Measurements from ENCODE around the gene NT5DC3.

The NT5DC3 gene

DNA sequence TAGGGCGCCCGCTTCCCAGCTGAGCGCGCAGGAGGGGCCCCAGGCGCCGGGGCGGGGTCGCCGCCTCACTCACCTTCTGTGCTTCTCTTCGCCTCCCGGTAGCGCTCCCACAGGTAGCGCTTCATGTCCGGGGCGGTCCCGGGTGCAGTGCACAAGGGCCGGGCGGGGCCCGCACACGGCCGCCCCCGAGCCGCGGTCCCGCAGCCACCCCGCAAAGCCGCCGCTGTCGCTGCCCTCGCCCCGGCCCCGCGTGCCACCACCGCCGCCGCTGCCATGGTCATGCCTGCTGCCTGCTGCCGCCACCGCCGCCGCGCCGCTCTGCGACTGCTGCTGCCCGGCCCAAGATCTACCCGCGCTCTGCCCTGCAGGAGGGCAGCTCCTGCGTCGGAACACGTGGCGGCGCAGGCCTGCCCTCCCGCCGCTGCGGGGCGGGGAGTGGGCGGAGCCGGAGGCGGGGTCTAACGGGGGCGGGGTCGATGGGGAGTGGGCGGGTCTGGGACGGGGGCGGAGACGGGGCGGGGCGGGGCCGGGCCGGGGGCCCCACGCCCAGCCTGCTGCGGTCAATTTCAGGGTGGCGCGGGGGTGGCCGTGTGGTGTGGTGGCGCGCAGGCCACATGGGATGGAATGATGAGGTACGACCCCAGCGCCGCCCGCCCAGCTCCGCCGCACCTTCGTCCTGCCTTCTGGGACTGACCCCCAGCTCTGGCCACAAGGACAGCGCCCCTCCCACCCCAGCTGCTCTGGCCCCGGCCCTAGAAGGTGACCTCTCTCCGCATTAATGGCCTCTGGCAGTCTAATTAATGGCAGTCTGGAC, at the start of gene NT5DC3:
NT5DC3 (minus strand) TSS at position 359 of the 814 bp plus-strand sequence; CDS start at position 281, 78 bp downstream.
- peak; percentile 82 for DNase-seq (ENCODE audit: low read depth)

DNA sequence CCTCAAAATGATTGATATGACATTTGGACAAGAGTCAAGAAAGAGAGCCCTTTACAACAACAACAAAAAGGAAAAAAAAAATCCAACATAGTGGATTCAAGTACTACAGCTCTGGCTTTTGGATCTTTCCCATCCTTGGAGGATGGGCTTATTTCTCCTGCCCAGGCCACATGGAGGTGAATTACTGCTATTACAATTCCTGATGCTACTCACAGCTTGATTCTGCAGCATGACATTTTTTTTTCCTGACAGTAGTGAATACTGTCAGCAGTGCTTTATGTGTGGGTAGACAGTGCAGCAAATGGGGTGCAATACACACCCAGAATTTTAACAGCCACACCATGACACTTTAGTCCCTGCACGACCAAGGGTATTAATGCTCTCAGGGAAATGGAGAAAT, 46.7 kb upstream of the NT5DC3 start:
- no peak for DNase-seq (ENCODE audit: low read depth)

DNA sequence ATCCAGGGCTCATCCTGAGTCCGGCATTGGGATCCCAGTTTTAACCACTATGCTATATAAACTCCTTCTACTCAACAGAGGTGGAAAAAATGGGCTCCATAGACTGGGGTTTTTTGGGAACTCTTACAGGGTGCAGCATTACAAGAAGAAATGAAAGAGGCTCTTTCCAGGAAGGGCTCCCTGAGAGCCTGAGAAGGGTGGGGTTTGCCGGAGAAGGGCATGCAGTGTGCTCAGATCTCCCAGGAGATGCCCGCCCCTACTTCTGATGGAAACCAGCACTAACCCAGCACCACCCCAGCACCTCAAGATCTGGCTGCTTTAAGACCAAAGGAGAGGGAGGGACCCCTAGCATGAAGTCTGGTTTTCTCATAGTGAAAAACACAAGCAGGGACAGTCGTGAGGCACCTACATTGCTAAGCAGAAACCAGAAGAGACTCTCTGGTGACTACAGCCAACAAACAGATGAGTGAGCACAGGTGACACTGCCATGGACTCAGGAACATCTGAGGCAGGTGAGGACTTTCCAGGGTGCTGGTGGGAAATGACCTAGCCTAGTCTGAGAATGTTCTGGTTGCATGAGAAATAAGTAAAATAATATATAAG, 45.3 kb upstream of the NT5DC3 start:
- no peak for DNase-seq (ENCODE audit: low read depth)

DNA sequence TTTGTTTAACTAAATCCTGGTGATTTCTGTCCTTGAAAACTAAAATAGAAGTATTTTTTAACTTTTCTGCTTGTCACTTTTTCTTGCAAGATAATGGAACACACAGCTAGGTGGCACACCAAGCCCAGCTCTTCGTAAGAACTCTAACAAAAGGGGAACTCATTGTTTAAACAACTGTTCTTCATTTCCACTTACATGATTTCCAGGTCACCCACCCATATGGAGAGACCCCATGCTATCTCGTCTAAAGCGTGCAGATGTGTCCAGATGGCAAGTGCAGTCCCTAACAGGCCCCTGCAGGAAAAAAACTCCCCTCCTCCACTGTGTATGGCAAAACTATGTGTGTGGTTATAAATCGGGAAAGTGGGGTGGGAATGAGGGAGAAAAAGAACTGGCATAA, 43.3 kb upstream of the NT5DC3 start:
- DNase-seq (ENCODE audit: low read depth): peak; percentile 62

DNA sequence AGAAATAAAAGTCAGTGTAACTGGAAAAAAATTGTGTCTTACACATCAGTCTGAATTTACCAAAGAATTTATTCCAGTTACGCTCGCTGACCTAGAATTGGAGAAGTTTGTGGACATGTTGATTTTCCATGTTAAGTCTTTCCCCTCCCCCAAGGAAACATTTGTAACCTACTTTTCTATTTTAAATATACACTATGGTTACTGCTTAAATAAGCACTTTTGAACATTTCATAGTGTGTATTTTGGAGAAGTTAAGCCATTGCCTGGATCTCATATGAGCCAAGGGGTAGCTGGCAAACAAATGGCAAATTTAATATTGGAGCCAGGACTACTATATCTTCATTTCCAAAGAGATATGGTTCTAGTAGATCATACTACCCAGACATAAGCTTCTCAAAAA, 42.9 kb upstream of the NT5DC3 start:
- no peak for DNase-seq (ENCODE audit: low read depth)

DNA sequence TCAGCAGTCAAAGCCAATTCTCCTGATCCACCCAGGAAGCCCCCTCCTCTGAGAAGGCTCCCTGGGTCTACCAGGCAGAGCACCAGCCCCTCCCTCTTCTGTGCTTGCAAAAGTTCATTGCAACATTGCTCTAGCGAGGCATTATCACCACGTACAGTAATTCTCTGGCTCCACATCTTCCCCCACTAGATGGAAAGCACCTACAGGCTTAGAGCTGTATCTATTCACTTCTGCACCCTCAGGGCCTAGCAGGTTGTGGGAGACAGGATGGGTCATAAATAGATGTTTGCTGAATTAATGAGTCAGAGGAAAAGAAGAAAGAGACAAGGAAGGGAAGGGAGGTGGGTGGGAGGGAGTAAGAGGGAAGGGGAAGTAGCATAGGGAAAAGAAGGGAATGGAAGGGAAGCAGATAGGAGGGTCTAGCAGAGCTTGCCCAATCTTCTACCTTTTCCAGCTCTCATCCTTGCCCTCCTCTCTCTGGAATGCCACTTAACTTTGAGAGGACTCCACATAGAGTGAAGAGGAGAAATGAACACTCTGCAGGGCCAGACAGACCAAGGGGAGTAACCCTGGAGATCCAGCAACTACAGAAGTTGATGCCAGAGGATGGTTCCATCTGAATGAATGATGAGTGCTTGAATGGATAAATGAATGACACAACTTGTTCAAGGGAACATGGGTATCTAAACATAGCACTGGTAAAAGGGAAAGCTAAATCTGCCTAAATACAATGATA, 42.0 kb upstream of the NT5DC3 start:
- no peak for DNase-seq (ENCODE audit: low read depth)

DNA sequence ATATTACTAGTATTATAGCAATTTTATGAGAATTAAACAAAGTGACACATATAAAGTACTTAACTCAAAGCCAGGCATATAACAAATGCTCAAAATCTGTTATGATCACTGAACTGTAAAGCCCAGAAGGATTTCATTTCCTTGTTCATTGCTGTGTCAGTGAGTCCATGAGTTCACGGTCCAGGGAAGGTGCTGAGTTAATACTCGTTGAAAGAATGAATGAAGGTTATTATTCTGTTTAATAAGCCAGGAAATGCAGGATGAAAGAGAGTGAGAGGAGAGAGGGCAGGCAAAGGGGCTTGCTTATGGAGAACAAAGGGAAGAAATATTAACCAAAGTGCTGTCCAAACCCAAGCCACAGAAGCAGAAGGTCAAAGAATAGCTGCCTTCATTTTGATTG, 40.2 kb upstream of the NT5DC3 start:
- no peak for DNase-seq (ENCODE audit: low read depth)

DNA sequence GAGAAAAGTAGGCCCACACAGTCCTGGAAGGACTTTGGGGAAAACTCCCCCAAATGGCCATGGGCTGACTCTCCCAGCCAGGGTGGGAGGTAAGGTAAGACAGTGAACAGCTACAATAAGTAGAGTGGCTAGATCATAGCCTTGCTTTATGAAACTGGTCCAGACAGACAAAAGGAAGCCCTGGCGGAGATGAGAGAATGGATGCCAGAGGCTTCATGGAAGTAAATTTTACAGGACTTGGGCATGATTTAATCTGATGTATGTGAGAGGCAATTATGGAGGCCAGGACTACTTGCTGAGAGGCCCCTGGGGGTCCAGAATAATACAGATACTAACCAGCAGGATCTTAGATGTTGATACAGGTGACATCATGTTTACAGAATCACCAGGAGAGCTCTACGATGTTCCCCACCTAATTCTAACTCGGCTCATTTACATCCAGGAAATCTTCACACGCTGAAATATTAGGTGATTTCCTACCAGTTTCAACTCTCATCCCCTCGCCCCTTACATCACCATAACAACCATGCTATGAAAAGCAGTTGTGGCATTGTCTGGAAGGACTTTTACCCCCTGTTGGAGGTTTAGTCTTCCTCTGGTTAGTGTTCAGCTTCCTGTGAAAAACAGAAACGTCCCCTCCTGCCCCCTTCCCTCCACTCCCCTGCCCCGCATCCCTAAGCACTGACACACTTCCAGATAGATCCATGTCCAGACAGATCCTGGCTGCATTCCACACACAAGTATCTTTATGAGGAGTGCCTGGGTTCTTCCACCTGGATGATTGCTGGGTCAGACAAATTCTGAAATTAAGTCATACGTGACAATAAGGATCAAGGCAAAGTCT, 39.5 kb upstream of the NT5DC3 start:
- no peak for DNase-seq (ENCODE audit: low read depth)

DNA sequence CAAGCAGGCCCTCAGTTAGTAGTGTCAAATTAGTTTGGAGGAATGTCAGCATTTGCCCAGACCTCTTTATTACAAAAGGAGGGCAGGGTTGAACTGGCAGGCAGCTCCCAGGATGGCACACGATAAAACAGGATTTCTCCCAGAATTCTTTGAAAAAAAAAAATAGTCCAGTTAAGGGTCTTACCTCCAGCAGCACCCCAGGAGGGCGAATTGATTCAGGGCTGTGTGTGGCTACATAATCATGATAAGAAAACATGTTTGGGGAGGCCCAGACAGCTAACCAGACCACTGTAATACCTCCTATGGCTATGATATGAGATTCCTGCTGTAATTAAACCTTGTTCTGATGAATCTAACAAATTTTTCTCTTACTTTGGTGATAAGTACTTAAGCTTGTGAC, 38.8 kb upstream of the NT5DC3 start:
- DNase-seq (ENCODE audit: low read depth): no peak

DNA sequence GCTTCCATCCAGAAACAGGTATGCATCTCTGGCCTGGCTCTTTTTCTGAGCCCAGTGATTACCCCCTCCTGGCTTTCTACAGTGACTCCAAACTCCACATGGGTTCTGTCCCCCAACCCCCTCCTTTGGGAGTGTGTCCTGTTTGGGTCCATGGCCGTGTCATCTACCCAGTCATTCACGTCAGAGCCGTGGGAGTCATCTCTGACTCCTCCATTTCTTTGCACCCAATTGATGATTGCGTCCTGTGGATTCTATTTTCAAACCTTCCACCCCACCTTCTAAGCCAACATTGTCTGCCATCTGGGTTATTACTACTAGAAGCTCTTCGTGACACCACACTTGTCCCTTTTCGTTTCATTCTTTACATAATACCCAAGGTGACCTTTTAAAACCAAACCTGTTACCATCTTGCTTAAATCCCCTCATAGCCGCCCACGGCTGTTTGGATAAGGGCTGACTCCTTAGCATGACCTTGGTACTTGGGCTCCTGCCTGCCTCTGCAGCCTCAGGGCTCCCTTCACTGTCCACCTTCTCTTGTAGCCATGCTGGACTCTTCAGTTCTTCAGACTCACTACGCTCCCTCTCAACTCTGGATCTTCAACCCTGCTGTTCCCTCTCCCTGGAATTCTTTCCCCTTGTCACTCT, 38.1 kb upstream of the NT5DC3 start:
- DNase-seq (ENCODE audit: low read depth): no peak

DNA sequence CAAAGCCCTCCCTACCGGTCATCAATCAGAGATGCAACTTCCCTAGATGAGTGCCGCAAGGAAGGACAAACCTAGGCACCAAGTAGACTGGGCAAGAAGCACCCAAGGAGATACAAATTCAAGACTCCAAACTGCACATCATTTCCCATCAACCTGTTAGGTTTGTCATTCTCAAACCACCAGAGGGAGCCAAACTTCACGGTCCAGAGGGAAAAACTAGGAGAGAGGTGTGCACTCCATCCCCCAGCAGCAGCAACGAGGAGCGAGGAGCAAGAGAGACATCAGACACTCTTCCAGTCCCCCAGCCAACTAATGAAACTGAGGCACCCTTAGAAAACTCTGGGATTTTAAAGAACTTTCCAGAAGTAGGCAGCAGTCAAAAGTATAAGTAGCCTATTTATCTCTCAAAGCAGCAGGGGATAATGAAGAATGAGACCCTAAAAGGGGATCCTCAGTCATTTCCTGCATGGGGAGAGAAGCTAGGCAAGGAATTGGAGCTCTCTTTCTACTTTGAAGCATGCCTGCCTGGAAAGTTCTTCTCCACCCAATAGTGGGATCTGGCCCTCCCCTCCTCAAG, 37.0 kb upstream of the NT5DC3 start:
- DNase-seq (ENCODE audit: low read depth): peak; percentile 49

DNA sequence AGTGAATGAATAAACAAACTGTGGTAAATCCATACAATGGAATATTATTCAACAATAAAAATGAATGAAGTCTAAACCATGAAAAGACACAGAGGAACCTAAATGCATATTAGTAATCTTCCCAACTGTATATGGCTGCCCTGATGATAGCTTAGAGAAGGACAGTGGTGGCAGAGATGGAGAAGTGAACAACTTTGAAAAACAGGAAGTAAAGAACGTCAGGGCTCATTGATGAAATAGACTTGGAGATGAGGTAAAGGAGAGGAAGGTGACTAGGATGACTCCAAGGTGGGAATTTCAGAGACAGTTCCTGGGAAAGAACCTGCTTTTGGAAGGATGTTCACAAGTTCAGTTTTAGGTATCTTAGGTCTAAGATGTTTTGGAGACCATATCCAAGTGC, 36.3 kb upstream of the NT5DC3 start:
- DNase-seq (ENCODE audit: low read depth): no peak

DNA sequence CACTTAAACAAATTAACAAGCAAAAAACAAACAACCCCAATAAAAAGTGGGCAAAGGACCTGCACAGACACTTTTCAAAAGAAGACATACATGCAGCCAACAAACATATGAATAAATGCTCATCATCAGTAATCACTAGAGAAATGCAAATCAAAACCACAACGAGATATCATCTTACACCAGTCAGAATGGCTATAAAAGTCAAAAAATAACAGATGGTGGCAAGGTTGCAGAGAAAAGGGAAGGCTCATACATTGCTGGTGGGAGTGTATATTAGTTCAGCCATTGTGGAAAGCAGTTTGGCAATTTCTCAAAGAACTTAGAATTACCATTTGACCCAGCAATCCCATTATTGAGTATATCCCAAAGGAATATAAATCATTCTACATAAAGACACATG, 34.6 kb upstream of the NT5DC3 start:
- no peak for DNase-seq (ENCODE audit: low read depth)

DNA sequence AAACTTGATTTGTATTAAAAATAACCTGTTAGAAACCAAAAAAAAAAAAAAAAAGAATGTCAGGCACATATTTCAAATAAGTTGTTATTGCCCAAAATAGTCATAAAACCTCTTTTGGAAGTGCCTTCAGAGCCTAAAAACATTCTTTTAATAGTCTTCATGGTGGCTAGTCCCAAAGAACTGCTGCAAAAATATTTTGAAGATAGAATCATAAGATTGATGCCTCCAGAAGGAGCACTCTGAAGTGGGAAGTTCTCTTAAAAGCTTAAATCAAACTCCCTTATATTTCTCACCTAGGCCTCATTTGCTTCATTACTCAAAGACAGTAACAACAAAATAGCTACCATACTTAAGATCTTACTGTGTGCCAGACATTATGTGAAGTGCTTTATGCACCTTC, 27.2 kb upstream of the NT5DC3 start:
- no peak for DNase-seq (ENCODE audit: low read depth)

DNA sequence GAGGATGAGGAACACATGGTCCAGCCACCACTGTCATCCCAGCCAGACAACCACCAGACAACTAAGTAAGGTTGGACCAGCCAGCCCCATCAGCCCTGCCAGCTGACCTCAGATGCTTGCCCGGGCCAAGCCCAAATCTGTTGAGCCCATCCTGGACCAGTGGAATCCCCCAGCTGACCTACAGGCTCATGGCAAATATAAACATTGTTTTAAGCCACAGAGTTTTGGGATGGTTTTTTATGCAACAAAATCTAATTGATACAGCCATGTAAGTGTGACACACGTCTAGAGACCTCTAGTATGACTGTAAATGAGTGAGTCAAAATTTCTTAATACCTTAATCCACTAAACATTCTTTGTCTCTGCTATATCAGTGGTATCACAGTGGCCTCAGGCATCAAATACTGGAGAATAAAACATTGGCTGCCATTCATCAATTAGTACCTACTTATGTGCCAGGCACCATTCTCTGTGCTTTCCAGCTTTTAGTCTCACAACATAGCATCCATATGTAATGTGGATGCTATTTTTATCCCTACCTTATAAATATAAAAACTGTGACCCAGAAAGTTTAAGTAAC, 24.2 kb upstream of the NT5DC3 start:
- DNase-seq (ENCODE audit: low read depth): no peak

DNA sequence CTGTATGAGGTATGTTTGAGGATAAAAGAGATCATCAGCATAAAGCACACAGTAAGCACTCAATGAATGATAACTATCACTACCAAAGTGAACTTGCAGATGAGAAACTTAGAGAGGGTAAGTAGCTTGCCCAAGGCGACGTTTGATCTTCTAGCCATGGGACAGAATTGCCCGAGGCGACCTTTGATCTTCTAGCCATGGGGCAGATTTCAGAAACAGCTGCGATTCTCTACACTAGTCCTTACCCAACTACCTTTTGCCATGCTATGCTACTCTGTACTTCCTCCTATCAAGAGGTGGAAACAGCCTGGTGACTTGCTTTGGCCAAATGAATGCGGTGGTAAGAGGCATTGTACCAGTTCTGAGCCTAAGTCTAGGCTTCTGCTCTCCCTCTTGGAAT, 23.7 kb upstream of the NT5DC3 start:
- DNase-seq (ENCODE audit: low read depth): no peak

DNA sequence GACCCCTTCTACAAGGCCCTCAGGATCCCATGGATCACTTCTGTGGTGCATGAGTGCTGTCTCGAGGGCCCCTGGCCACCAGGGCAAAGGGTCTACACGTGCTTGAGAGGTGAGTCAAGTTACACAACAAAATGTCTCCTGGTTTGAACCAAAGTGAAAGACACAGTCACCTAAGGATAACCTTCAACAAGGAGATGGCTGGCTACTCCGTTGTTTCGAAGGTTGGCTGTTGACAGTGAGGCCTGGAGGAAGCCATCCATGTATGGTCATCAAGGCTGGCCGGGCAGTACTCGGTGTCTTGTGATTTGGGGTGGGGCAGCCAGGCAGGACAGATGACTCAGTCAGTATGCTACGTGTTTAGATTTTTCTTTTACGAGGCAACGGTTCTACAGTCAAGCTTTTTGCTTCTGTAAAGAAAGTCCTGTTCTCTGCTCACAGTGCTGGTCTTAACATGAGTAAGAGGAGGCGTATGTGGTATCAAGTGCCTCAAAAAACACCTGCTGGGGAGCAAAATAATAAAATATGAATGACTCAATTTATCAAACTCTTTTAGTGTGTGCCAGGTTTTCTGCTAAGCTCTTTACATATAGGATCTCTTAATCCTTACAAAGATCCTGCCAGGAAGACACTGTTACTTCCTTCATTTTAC, 18.0 kb upstream of the NT5DC3 start:
- peak; percentile 92 for DNase-seq (ENCODE audit: low read depth)

DNA sequence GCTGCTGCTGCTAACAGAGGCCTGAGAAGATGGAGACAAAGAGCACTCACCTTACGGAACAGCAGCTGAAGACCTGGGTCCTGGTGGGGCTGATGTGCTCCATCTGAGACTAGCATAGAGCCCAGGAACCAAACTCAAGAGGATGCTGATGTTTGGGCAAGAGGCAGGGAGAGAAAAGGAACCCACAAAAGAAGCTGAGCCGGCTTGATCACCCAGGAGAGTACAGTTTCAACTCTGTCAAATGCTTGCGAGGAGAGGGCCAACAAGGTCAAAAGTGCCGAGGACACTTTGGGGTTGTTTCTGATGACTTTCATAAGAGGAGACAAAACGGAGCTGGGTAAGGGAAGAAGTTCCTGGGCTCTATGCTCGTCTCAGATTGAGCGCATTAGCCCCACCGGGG, 17.3 kb upstream of the NT5DC3 start:
- DNase-seq (ENCODE audit: low read depth): no peak

DNA sequence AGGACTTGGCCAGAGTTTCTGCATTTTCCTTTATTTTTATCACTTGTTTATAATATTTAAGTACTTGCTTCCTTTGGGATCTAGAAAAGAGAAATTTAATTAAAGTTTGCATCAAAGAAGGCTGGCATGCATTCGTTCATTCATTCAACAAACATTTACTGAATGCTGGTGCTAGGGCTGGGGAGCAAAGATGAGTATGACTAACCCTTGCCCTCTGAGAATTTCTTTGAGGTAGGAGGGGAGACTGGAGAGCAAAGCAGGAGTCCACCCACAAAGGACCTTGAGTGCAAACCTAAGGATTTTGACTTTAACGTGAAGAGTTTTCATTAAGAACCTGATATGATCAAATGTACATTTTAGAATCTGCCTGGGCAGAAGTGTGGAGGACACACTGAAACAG, 16.1 kb upstream of the NT5DC3 start:
- no peak for DNase-seq (ENCODE audit: low read depth)

DNA sequence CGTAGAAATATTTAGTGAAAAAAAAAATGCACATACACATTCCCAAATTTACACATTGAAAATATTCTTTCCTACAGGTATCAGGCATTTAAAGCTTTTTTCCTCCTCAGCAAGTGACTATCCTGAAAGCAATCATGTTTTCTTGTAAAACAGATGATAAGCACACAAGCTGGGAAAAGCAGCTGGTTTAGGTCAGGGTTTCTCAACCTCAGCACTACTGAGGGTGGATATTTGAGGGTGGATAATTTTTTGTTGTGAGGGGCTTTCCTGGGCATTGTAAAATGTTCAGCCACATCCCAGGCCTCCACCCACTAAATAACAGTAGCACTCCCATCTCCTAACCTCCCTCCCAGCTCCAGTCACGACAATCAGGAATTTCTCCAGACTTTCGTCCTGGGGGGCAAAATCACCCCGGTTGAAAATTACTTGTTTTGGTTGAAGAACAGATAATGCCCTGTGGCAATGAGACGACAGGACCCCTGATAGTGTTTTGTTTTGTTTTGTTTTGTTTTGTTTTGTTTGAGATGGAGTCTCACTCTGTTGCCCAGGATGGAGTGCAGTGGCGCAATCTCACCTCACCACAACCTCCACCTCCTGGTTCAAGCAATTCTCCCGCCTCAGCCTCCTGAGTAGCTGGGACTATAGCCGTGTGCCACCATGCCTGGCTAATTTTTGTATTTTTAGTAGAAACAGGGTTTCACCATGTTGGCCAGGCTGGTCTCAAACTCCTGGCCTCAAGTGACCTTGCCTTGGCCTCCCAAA, 15.0 kb upstream of the NT5DC3 start:
- DNase-seq (ENCODE audit: low read depth): no peak
